NCI-H2081 treated with DMSO at 0.1 percent for 48 hours (cell line): ENCODE results near the gene PRR19.
"Not testable (repeated sequence)": the region's sequence is repeated elsewhere in the genome, so short reads cannot be mapped to it uniquely, and the experiment has no call there.

Source experiments
- DNase-seq: peaks from one replicate; lab custom pipeline; 2025; lab: John Stamatoyannopoulos, UW

The PRR19 gene

DNA sequence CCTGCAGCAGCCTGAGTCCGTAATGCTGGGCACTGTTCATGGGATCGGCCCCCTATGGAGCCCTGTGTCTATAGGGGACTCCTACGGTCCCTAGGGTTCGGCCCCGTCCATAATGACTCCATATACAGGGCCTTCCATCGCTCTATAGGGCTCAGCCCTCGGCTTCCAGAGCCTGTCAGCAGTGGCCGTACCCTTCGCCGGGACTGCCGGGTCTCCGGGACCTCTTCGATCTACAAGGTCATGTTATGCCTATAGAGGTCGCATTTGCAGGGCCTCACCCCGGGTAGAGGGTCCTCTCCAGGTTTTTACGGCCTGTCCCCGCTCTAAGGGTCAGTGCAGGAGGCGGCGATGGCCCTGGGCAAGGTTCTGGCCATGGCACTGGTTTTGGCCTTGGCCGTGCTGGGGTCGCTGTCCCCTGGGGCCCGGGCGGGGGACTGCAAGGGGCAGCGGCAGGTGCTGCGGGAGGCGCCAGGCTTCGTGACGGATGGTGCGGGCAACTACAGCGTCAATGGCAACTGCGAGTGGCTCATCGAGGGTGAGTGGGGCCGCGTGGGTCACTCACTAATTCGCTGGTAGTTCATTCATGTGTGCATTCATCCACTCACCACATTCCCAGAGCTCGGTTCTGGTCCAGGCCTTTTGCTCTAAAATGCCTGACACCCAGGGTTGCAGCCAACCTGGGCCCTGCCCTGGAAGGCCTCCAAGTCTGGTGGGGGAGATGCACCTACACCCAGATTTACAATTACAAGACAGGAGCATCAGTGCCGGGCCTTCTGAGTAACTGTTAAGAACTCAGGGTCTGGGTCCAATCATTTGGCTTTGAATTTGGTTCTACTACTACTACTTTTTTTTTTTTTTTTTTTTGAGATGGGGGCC, 24.2 kb downstream of the PRR19 start:
- DNase-seq, result no peak

DNA sequence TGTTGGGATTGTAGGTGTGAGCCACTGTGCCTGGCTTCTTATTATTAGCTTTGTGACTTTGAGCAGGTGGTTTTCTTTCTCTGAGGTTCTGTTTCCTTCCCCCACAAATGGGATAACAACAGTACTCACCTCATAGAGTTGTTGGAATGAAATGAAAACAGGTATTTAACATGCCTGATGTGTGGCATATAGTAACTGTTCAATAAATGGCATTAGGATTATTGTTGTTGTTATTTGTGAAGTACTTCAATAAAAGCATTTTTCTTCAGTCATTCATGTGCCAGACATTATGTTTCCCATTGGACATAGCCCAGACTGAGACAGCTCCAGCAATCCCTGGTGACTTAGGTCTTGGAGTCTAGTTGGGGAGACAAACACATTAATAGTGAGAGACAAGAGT, 25.0 kb downstream of the PRR19 start:
- DNase-seq, result no peak

DNA sequence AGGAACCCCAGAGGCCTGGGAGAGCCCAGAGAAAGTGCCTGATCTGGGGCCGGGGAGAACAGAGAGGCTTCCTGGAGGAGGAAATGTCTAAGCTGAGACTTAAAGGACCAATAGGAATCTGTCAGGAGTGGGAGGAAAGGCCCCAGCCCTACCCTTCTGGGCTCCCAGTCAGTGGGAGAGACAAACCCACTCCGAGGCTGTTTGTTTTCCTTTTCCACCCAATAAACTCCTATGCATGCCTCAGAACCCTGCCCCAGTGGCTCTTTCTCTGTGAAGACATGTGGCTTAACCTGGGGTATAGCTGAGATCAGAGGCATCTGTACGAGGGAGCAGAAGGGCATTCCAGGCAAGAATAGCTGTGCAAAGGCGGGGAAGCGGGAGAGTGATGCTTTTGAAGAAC, 25.4 kb downstream of the PRR19 start:
- no peak for DNase-seq

DNA sequence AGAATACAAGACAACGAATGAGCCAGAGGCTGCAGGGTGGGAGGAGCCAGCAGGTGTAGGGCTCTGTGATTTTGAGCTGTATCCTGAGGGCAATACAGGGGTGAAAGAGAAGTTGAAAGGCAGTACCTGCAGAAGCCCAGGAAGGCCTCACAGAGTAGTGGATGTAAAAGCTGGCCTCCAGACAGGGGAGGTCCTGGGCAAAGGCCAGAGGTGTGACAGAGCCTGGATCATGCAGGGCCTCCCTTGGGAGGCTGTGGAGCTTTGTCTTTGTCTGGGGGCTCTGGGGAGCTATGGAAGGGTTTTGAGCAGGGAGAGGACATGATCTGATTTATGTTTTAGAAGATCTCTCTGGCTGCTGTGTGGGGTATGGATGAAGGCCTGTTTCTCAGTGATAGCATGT, 26.2 kb downstream of the PRR19 start:
- DNase-seq, result no peak

DNA sequence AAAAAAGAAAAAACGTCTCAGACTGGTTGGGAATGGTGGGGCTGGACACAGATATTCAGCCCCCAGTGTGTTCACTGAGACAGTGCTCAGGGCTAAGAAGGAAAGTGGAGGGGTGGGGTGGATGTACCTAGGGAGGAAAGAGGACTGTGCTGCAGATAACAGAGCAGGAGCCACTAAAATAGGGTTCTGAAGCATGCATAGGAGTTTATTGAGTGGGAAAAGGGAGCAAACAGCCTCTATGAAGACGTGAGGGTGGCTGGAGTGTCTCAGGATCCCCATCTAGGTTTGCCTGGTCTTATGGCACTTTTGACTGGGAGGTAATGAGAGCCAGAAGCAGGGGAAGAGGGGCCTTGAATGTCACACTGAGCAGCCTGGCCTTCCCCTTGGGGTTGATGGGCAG, 26.9 kb downstream of the PRR19 start:
- DNase-seq, result no peak

DNA sequence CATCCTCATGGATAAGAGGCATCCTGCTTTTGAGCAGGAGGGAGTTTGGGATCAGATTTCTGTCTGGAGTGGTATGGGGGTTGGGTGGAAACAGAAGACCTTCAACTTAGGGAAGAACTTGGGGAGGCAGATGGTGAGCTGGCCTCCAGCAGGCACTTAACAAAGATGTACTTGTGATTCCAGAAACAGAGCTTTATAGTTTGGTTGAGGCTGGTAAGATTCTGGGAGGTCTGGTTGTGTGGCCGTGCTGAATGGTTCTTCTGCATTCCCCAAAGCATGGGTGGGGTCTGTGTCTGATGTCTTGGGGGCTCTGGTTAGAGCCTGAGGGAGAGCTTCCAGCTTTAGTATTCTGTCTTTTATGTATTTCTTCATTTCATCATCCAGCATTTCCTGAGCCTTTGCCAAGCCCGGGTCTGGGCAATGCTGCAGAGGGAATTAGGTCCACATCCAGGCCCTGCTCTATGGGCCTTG, 28.3 kb downstream of the PRR19 start:
- DNase-seq, result no peak

DNA sequence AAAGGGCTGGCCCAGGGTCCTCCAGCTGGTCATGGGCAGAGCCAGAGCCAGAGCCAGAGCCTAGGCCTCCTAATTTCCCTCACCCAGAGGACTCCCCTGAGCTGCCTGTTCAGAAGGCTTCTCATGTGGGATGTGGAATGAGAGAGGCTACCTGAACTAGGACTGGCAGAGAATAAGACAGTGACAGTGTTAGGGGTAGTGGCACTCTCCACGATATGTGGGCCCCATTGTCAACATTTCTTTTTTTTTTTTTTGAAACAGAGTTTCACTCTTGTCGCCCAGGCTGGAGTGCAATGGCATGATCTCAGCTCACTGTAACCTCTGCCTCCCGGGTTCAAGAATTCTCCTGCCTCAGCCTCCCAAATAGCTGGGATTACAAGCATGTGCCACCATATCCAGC, 29.4 kb downstream of the PRR19 start:
- not testable (repeated sequence) for DNase-seq

DNA sequence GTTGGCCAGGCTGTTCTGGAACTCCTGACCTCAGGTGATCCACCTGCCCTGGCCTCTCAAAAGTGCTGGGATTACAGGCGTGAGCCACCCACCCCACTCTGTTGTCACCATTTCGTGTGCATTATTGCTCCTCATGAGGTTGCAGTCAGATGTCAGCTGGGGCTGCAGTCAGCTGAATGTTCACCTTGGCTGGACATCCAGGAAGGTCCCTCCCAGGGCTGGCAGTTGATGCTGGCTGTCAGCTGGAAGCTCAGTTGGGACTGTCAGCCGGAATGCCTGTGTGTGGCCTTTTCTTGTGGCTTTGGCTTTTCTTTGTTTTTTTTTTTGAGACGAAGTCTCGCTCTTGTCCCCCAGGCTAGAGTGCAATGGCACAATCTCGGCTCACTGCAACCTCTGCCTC, 30.1 kb downstream of the PRR19 start:
- no peak for DNase-seq

DNA sequence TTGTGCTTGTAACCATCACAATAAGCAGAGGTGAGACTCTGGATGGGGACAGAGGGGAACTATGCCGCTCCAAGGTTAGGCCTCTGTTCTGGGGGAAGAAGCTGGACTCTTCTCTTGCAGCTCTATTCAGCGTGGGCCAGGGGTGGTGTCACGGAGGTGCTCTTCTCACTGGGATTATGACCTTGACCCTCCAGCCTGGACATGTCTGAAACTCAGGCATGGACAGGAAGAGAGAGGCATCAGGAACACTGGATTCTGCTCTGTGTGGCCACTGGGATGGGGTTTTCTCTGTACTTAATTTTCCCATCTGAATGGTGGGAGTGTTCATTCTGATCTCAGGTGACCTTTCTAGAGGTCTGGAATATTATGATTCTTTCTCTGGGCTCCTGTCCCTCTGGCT, 31.1 kb downstream of the PRR19 start:
- no peak for DNase-seq

DNA sequence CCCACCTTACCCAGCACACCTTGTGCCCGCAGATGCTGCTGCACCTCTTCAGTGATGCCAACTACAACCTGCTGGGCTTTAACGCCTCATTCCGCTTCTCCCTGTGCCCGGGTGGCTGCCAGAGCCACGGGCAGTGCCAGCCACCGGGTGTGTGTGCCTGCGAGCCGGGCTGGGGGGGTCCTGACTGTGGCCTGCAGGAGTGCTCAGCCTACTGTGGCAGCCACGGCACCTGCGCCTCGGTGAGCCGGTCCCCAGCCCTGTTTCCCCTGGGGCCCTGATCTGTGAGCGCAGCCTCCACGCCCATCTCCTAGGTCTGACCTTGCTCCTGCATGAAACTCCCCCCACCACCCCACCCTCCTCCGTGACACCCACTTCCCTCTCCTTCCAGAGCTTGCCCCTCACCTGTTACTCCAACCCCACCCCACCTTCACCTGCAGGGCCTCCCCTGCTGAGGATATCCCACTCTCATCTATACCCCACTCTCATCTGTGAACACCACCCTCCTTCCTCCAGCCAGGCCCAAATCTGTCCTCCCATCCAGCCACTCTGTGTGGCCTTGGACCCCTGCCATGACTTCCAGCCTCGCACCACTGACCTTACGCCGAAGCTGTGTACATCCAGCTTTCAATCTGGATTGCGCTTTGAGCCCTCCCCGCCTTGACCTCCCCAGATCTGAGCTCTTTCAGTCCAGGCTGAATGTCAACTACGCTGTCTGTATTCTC, 32.2 kb downstream of the PRR19 start:
- no peak for DNase-seq

DNA sequence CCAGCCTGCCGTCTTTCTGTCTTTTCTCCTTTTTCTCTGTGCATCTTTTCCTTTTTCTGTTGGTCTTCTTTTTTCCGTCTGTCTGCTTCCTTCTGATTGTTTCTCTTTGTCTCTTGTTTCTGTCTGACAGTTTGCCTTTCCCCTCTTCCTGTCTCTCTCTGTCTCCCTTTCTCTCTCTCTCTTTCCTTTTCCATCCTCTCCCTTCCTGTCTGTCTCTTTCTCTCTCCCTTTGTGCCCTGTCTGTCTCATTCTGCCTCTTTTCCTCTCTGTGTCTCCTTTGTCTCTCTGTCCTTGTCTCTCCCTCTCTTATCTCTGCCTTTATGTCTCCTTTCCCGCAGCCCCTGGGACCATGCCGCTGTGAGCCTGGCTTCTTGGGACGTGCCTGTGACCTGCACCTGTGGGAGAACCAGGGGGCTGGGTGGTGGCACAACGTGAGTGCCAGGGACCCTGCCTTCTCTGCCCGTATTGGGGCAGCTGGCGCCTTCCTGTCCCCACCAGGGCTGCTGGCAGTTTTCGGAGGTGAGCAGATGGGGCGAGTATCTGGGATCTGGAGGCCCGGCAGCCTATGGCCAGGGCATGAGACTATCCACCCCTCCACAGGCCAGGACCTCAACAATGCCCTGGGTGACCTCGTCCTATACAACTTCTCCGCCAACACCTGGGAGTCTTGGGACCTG, 32.9 kb downstream of the PRR19 start:
- DNase-seq, result no peak

DNA sequence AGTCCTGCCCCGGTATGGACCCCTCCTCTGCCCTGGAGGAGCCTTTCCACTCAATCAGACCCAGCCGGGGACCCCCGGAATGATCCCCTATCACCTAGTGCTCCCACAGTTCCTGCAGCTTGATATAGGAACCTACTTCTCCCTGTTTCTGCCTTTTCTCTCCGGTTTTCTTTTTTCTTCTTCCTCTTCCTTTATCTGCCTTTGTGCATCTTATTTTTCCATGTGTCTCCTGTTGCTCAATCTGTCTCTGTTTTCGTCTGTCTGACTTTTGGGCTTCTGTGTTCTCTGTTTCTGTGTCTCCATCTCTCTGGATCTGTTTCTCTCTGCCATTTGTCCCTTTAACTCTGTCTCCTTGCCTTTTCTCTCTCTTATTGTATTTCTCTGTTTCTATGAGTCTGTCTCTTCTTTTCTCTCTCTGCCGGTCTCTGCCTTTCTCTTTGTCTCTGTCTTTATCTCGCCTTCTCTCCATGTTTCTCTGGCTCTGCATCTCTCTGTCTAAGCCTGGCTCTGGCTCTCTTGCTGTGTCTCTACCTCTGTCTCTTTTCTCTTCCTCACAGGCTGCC, 33.5 kb downstream of the PRR19 start:
- no peak for DNase-seq

DNA sequence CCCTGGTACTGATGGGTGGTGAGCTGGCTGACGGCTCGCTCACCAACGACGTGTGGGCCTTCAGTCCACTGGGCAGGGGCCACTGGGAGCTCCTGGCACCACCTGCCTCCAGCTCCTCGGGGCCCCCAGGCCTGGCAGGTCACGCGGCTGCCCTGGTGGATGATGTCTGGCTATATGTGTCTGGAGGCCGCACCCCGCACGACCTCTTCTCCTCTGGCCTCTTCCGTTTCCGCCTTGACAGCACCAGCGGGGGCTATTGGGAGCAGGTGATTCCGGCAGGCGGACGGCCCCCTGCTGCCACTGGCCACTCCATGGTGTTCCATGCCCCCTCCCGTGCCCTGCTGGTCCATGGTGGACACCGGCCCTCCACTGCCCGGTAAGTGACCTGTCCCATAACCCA, 34.0 kb downstream of the PRR19 start:
- no peak for DNase-seq

DNA sequence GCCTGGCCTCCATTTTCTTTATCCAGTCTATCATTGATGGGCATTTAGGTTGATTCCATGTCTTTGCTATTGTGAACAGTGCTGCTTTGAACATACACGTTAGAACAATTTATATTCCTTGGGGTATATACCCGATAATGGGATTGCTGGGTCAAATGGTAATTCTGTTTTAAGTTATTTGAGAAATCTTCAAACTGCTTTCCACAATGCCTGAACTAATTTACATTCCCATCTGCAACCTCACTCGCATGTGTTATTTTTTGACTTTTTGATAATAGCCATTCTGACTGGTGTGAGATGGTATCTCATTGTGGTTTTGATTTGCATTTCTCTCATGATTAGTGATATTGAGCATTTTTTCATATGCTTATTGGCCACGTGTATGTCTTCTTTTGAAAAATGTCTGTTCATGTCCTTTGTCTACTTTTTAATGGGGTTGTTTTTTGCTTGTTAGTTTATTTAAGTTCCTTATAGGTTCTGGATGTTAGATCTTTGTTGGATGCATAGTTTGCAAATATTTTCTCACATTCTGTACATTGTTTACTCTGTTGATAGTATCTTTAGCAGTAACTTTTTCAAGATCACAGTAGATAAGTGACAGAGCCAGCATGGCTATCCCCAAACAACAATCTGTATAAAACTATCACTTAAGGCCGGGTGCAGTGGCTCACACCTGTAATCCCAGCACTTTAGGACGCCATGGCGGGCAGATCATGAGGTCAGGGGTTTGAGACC, 37.4 kb downstream of the PRR19 start:
- not testable (repeated sequence) for DNase-seq

DNA sequence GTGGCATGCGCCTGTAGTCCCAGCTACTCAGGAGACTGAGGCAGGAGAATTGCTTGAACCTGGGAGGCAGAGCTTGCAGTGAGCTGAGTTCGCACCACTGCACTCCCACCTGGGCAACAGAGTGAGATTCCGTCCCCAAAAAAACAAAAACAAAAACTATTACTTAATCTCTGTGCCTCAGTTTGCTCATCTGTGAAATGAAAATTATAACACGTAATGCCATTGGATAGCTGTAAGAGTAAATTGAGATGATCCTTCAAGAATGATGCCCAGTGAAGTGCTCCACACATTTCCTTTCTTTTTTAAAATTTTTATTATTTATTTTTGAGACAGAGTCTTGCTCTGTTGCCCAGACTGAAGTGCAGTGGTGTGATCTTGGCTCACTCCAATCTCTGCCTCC, 38.0 kb downstream of the PRR19 start:
- not testable (repeated sequence) for DNase-seq

DNA sequence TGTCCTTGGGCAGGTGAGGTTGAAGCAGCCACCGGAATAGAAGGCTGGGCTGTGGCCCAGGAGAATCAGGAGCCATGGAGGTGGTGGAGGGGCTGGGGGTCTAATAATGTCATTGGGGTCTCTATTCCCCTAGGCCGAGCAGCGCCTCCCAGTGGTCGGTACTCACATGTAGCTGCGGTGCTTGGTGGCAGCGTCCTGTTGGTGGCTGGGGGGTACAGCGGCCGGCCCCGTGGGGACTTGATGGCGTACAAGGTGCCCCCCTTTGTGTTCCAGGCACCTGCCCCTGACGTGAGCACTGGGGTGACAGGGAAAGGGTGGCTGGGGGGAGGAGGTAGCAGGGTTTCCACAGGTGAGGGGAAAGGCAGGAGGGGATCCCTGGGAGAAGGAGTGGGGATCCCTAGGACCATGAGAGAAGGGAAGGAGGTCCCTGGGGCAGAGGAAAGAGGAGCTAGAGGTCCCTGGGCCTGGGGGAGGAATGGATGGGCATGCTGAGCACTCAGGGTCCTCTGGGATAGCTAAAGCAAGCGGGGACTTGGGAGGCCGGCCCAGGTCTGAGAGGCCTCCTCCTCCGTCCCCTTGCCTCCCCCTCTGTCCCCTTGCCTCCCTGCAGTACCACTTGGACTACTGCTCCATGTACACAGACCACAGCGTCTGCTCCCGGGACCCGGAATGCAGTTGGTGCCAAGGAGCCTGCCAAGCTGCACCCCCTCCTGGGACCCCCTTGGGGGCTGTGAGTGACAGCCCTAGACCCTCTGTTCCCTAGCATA, 41.6 kb downstream of the PRR19 start:
- DNase-seq, result no peak

DNA sequence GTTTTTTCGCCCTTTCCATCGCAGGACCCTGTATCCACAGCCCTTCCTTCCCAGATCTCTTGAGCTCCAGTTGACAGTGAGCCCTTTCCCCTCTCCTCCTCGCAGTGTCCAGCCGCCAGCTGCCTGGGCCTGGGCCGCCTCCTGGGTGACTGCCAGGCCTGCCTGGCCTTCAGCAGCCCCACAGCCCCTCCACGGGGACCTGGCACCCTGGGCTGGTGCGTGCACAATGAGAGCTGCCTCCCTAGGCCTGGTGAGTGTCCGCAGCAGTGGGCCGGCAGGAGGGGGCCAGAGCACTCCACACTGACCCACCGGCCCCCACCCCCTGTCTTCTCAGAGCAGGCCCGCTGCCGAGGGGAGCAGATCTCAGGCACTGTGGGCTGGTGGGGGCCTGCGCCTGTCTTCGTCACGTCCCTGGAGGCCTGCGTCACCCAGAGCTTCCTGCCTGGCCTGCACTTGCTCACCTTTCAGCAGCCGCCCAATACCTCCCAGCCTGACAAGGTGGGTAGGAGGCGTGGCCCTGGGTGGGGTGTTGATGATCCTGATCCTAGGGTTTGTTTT, 42.5 kb downstream of the PRR19 start:
- DNase-seq, result no peak

DNA sequence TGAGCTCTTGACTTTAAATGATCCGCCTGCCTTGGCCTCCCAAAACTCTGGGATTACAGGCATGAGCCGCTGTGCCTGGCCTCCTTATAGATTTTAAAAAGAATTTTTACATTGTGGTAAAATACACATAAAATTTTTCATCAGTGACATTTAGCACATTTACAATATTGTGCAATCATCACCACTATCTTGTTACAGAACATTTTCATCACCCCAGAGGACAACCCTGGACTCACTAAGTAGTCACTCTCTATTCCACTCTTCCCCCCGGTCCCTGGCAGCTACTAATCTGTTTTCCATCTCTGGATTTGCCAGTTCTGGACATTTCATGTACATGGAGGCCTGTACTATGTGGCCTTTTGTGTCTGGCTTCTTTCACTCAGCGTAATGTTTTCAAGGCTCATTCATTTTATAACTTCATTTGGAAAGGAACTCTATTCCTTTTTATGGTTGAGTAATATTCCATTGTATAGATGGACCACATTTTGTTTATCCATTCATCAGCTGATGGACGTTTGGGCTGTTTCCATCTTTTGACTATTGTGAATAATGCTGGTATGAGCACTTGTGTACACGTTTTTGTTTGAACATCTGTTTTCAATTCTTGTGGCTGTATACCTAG, 43.4 kb downstream of the PRR19 start:
- DNase-seq, result no peak

DNA sequence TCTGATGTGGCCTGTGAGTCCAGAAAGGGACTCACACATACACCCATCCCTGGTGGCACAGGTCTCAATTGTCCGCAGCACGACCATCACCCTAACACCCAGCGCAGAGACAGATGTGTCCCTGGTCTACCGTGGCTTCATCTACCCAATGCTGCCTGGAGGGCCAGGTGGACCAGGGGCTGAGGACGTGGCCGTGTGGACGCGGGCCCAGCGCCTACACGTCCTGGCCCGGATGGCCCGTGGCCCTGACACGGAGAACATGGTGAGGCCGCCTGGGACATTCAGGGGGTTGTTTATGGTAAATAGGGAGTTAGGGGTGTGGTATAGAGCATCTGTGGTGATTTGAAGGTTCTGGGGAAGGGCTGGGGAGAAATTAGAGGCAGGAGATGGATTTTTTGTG, 46.3 kb downstream of the PRR19 start:
- DNase-seq, result no peak
